GM12891 (cell line): ENCODE results near the gene SMURF2. TPM values are rescaled to one million over a fixed set of nuclear protein-coding genes. Genes with fewer than 3 reads are reported as not detected.
A peak's percentile ranks its signal among the peaks of the same experiment; 100 is the strongest.

Experiments used
- DNase-seq: peaks from one replicate; pipeline ENCODE4 v3.0.0; 2011; ENCODE audit warnings: low spot score; ENCODE audit not compliant: insufficient read length
- FAIRE-seq: peaks from 2 replicates; lab custom pipeline; 2011; peaks lifted over from hg19 to GRCh38; lab: Jason Lieb, UNC
- PAX5 ChIP-seq: IDR thresholded peaks from 2 replicates; pipeline ENCODE4 v1.6.1; 2011; ENCODE audit warnings: low read length, moderate library complexity, mild to moderate bottlenecking; ENCODE audit not compliant: insufficient read depth, severe bottlenecking
- POLR2A ChIP-seq: IDR thresholded peaks from 2 replicates; pipeline ENCODE4 v1.6.1; 2011; ENCODE audit warnings: low read depth, low read length, control low read depth
- POLR2AphosphoS5 ChIP-seq: IDR thresholded peaks from 2 replicates; pipeline ENCODE4 v1.6.1; 2011; ENCODE audit warnings: low read depth, low read length, control low read depth
- POU2F2 ChIP-seq: IDR thresholded peaks from 2 replicates; pipeline ENCODE4 v1.6.1; 2011; ENCODE audit warnings: low read depth, mild to moderate bottlenecking, control low read depth, low read length, moderate library complexity
- SPI1 ChIP-seq: IDR thresholded peaks from 2 replicates; pipeline ENCODE4 v1.6.1; 2011; ENCODE audit warnings: low read depth, low read length, control low read depth
- TAF1 ChIP-seq: IDR thresholded peaks from 2 replicates; pipeline ENCODE4 v1.6.1; 2011; ENCODE audit warnings: low read depth, low read length, control low read depth
- polyA plus RNA-seq: library from polyadenylated mRNA; unstranded; fragments of >200 nt; gene quantifications from one replicate; pipeline ENCODE4 v1.2.1, GENCODE V29; 2012; ENCODE audit warnings: low read depth, missing spikeins, inconsistent platforms; ENCODE audit not compliant: missing spikeins

SMURF2 gene
- 3.7 TPM for polyA plus RNA-seq

- FAIRE-seq (peak; percentile 47), DNase-seq (peak; percentile 87)
- TF ChIP-seq POLR2A = peak; percentile 58; the same call in 1 of the 2 replicates
- peak; percentile 58 for TF ChIP-seq PAX5
- peak; percentile 43 for TF ChIP-seq SPI1
- 0 out of 2 replicates have a peak, but pooled peaks have one; percentile 31 for TF ChIP-seq TAF1
- 0 out of 2 replicates have a peak, but pooled peaks have one; percentile 25 for TF ChIP-seq POLR2AphosphoS5
- no peak for TF ChIP-seq POU2F2
Observed at GRCh38 chr17:64661976-64662773, at the start of gene SMURF2. Gene SMURF2 (minus strand): TSS chr17:64662307. CDS start chr17:64661880, 427 bp downstream.

- no peak for TF ChIP-seq POLR2AphosphoS5
- no peak for TF ChIP-seq POLR2A
- TF ChIP-seq SPI1 = no peak
- no peak for TF ChIP-seq TAF1
- no peak for TF ChIP-seq POU2F2
- TF ChIP-seq PAX5 = no peak
- no peak for DNase-seq
- no peak for FAIRE-seq
Observed at GRCh38 chr17:64709481-64709880, 47.4 kb upstream of the SMURF2 start.

GRCh38 chr17:64707050-64707591, 45.0 kb upstream of the SMURF2 start:
- TF ChIP-seq SPI1 (peak; percentile 40), POLR2AphosphoS5 (no peak), TAF1 (no peak), POU2F2 (no peak)
- FAIRE-seq = no peak
- no peak for DNase-seq

GRCh38 chr17:64706224-64707049, 44.3 kb upstream of the SMURF2 start:
- FAIRE-seq = no peak
- no peak for TF ChIP-seq SPI1
- no peak for DNase-seq

- no peak for TF ChIP-seq SPI1
- DNase-seq (no peak), FAIRE-seq (no peak)
Observed at GRCh38 chr17:64702815-64703214, 40.7 kb upstream of the SMURF2 start.

GRCh38 chr17:64698725-64699124, 36.6 kb upstream of the SMURF2 start:
- TF ChIP-seq POLR2AphosphoS5 (no peak), SPI1 (no peak), POLR2A (no peak)
- DNase-seq = no peak
- FAIRE-seq = no peak

- FAIRE-seq (no peak), DNase-seq (no peak)
- no peak for TF ChIP-seq PAX5
- no peak for TF ChIP-seq POLR2AphosphoS5
- TF ChIP-seq POU2F2 = no peak
- no peak for TF ChIP-seq POLR2A
- TF ChIP-seq TAF1 = no peak
- no peak for TF ChIP-seq SPI1
Observed at GRCh38 chr17:64694207-64694606, 32.1 kb upstream of the SMURF2 start.

GRCh38 chr17:64692187-64692586, 30.1 kb upstream of the SMURF2 start:
- FAIRE-seq (no peak), DNase-seq (no peak)
- TF ChIP-seq PAX5 (no peak), SPI1 (no peak), POU2F2 (no peak)

GRCh38 chr17:64689106-64689505, 27.0 kb upstream of the SMURF2 start:
- TF ChIP-seq SPI1 = no peak
- TF ChIP-seq POLR2A = no peak
- no peak for TF ChIP-seq PAX5
- TF ChIP-seq TAF1 = no peak
- TF ChIP-seq POU2F2 = no peak
- TF ChIP-seq POLR2AphosphoS5 = no peak
- DNase-seq (no peak), FAIRE-seq (no peak)

- FAIRE-seq (no peak), DNase-seq (no peak)
- TF ChIP-seq PAX5 (no peak), SPI1 (no peak), POLR2AphosphoS5 (no peak), POU2F2 (no peak), POLR2A (no peak), TAF1 (no peak)
Observed at GRCh38 chr17:64688481-64688880, 26.4 kb upstream of the SMURF2 start.
